PFSK-1 (cell line): ENCODE results near the gene ANKS1A.

Source experiments
- FOXP2 ChIP-seq: optimal IDR thresholded peaks from 2 replicates; pipeline ENCODE3; 2011; ENCODE audit warnings: borderline replicate concordance, control low read depth, inconsistent platforms; ENCODE audit not compliant: insufficient read depth; ENCODE audit errors: extremely low read length, extremely low read depth
- POLR2AphosphoS5 ChIP-seq: IDR thresholded peaks from 2 replicates; pipeline ENCODE4 v1.6.1; 2012; ENCODE audit warnings: low read depth, mild to moderate bottlenecking, control low read depth, low read length, moderate library complexity
- REST ChIP-seq, 2 experiments: IDR thresholded peaks; 2 replicates each; pipeline versions ENCODE4 v1.6.1 to v1.8.0; 2011 to 2012; ENCODE audit warnings: low read depth in 2 of 2, low read length in 2 of 2, control low read depth in 1 of 2, inconsistent platforms in 1 of 2, mild to moderate bottlenecking in 1 of 2, moderate library complexity in 1 of 2; ENCODE audit not compliant: insufficient read depth in 1 of 2
- SIN3A ChIP-seq: IDR thresholded peaks from 2 replicates; pipeline ENCODE4 v1.6.1; 2012; ENCODE audit warnings: mild to moderate bottlenecking, low read length, moderate library complexity, borderline replicate concordance; ENCODE audit not compliant: insufficient read depth
- TAF1 ChIP-seq: IDR thresholded peaks from 2 replicates; pipeline ENCODE4 v1.6.1; 2012; ENCODE audit warnings: low read length, control low read depth, borderline replicate concordance; ENCODE audit not compliant: insufficient read depth

Gene ANKS1A

DNA sequence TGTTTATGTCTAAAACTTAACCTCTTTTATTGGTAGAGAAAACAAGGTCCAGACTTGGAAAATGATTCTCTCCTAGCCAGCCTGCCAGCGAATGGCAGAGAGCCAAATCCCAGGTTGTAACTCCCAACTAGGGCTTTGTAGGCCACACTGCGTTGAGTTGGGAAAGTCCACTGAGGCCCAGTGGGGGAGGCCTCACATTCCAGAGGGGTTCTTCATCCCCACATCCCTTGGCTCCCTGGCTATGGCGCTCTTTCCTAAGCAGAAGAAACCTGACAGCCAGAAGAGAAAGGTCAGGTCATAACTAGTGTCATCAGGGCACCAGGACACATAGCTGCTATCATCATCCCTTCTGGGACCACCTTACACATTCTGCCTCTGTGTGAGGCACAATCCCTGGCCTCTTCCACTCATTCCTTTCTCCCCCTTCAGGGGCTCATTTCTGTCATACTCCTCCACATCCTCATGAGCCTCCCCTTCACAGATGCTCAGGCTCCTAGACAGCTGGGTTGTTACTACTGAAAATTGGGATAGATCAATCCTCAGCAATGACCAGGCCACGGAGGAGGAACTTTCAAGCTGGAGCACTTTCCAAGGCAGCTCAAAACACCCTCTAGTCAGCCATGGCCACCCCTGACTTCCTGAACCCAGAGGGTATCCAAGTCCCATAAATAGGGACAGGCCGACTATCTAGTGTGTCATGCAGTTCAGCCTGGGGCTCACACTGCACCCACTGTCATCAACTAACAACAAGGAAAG, 203.5 kb downstream of the ANKS1A start:
- no peak for TF ChIP-seq FOXP2
- no peak for TF ChIP-seq TAF1
- TF ChIP-seq POLR2AphosphoS5: no peak
- TF ChIP-seq SIN3A: no peak
- no peak for TF ChIP-seq REST (IDR thresholded peaks at IDR 0.05; ENCODE audit: insufficient read depth in 1 of 2, low read depth in 2 of 2, low read length in 2 of 2)

DNA sequence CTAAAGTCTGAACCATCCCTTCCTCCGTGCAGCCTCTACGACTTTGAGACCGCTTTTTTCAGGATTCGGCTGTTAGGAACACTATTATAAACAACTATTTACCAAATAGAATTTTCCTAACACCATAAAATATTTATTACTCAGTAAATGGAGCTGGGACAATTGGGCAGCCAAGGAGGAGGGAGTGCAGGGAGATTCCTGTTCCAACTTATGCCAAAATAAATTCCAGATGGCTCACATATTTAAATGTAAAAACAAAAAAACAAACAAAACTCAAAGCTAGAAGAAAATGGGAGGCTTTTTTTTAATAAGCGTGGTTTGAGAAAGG, 204.0 kb downstream of the ANKS1A start:
- no peak for TF ChIP-seq POLR2AphosphoS5
- TF ChIP-seq REST (IDR thresholded peaks at IDR 0.05; ENCODE audit: insufficient read depth in 1 of 2, low read depth in 2 of 2, low read length in 2 of 2): no peak

- TF ChIP-seq POLR2AphosphoS5 (no peak), SIN3A (no peak), FOXP2 (no peak), REST (IDR thresholded peaks at IDR 0.05; ENCODE audit: insufficient read depth in 1 of 2, low read depth in 2 of 2, low read length in 2 of 2) (no peak), TAF1 (no peak)
Measured at GRCh38 chr6:35093783-35094182, 204.7 kb downstream of the ANKS1A start.

- no peak for TF ChIP-seq REST (IDR thresholded peaks at IDR 0.05; ENCODE audit: insufficient read depth in 1 of 2, low read depth in 2 of 2, low read length in 2 of 2)
- no peak for TF ChIP-seq POLR2AphosphoS5
- no peak for TF ChIP-seq FOXP2
- TF ChIP-seq SIN3A: no peak
- TF ChIP-seq TAF1: no peak
Measured at GRCh38 chr6:35094183-35094582, 205.1 kb downstream of the ANKS1A start.
